K562 (cell line): Measurements from ENCODE around the gene PRKD1. TPM values are rescaled to one million over a fixed set of nuclear protein-coding genes. Genes with fewer than 3 reads are reported as not detected.

Source experiments
- ATAC-seq: fragments of 200-7000 bp; cut with Tn5 transposase; 3 replicates; pipeline ENCODE4 v1.9.1; 2020; ENCODE audit warnings: moderate library complexity
- BruUV-seq: library from RNA; stranded (reverse); fragments of 400-500 nt; replicated peaks from 2 replicates; lab custom pipeline; 2021; lab: Mats Ljungman, UMichigan
- CTCF ChIA-PET: fragments of 300-600 bp; formaldehyde crosslinking; extraction: SDS; loops from one replicate; lab custom pipeline; 2021; ENCODE audit warnings: low intra/inter-chr PET ratio; lab: Yijun Ruan, JAX
- POLR2A ChIA-PET: fragments of 300-600, 350-650 bp; sonication (Branson Sonifier 250); formaldehyde crosslinking; extraction: SDS; loops from one replicate; lab custom pipeline; 2021; ENCODE audit warnings: antibody characterized with exemption, inconsistent platforms; lab: Yijun Ruan, JAX
- DNase-seq, 4 experiments: peaks; one replicate each; pipeline versions ENCODE4 v3.0.0 to v3.0.0-alpha.2; 2011 to 2018; ENCODE audit warnings: low spot score in 3 of 4, mixed read lengths in 3 of 4; ENCODE audit errors: extremely low read depth in 1 of 4
- FAIRE-seq: peaks from 2 replicates; lab custom pipeline; 2011; peaks lifted over from hg19 to GRCh38; lab: Jason Lieb, UNC
- H2AFZ ChIP-seq: 2 replicates; pipeline ENCODE4 v1.6.0; 2011; ENCODE audit warnings: low read depth, low read length, control low read depth, inconsistent platforms
- H3K27ac ChIP-seq: fragments of 200-600 bp; 3 replicates; pipeline ENCODE4 v1.8.0; 2011; ENCODE audit warnings: low read depth, mild to moderate bottlenecking, control low read depth, inconsistent platforms, low read length, moderate library complexity, mixed read lengths; ENCODE audit errors: extremely low read depth
- H3K27me3 ChIP-seq, 2 experiments: fragments of 300-600 bp in 1 of 2; 2 replicates in 1 of 2; 3 replicates in 1 of 2; pipeline versions ENCODE4 v1.6.0 to v1.8.0; 2011; ENCODE audit warnings: inconsistent platforms in 2 of 2, low read length in 2 of 2, mild to moderate bottlenecking in 1 of 2, mixed read lengths in 1 of 2, moderate library complexity in 1 of 2; ENCODE audit not compliant: control insufficient read depth in 2 of 2, insufficient read depth in 2 of 2
- H3K36me3 ChIP-seq: fragments of 300-600 bp; 3 replicates; pipeline ENCODE4 v1.8.0; 2011; ENCODE audit warnings: mild to moderate bottlenecking, low read length, inconsistent platforms; ENCODE audit not compliant: control insufficient read depth, insufficient read depth
- H3K4me1 ChIP-seq, 2 experiments: fragments of 200-600 bp in 1 of 2; replicated peaks in 1 of 2; 2 replicates in 1 of 2; 3 replicates in 1 of 2; pipeline versions ENCODE4 v1.5.1 to v1.8.0; 2011; ENCODE audit warnings: inconsistent platforms in 2 of 2, low read length in 2 of 2, mild to moderate bottlenecking in 1 of 2, mixed read lengths in 1 of 2, moderate library complexity in 1 of 2; ENCODE audit not compliant: control insufficient read depth in 2 of 2, insufficient read depth in 2 of 2
- H3K4me2 ChIP-seq: 2 replicates; pipeline ENCODE4 v1.6.1; 2011; ENCODE audit warnings: low read length, control low read depth, inconsistent platforms, mixed read lengths; ENCODE audit not compliant: insufficient read depth
- H3K4me3 ChIP-seq: fragments of 200-600 bp; sonication (generic), shearing (Covaris generic); 2 replicates; pipeline ENCODE4 v1.5.1; 2016; ENCODE audit warnings: control low read depth, inconsistent platforms
- H3K79me2 ChIP-seq: fragments of 200-600 bp; 3 replicates; pipeline ENCODE4 v1.8.0; 2011; ENCODE audit warnings: low read length, inconsistent platforms; ENCODE audit not compliant: control insufficient read depth, insufficient read depth
- H3K9ac ChIP-seq, 2 experiments: 2 replicates each; pipeline versions ENCODE4 v1.6.0 to v1.6.1; 2011; ENCODE audit warnings: low read depth in 2 of 2, low read length in 2 of 2, control low read depth in 1 of 2, inconsistent platforms in 1 of 2, mild to moderate bottlenecking in 1 of 2, mixed read lengths in 1 of 2; ENCODE audit not compliant: insufficient read depth in 1 of 2
- H3K9me1 ChIP-seq: one replicate; pipeline ENCODE4 v1.6.0; 2011; ENCODE audit warnings: inconsistent platforms, mild to moderate bottlenecking, low read length, moderate library complexity; ENCODE audit not compliant: control insufficient read depth, insufficient read depth
- H3K9me3 ChIP-seq: replicated peaks from 2 replicates; pipeline ENCODE4 v1.5.1; 2011; ENCODE audit warnings: low read depth, low read length, inconsistent platforms; ENCODE audit not compliant: control insufficient read depth, insufficient read depth
- H4K20me1 ChIP-seq: replicated peaks from 2 replicates; pipeline ENCODE4 v1.6.1; 2011; ENCODE audit warnings: low read length, inconsistent platforms, mixed read lengths; ENCODE audit not compliant: control insufficient read depth, insufficient read depth
- HNRNPH1 ChIP-seq: fragments of 200-400 bp; formaldehyde crosslinking; optimal IDR thresholded peaks from 2 replicates; pipeline ENCODE3; 2017; ENCODE audit warnings: low read depth, mild to moderate bottlenecking, low read length, moderate library complexity
- MCM3 ChIP-seq: fragments of 450-650 bp; IDR thresholded peaks from 2 replicates; pipeline ENCODE4 v1.6.1; 2016
- SRSF9 ChIP-seq: fragments of 200-400 bp; formaldehyde crosslinking; IDR thresholded peaks from 2 replicates; pipeline ENCODE4 v1.6.1; 2017; ENCODE audit warnings: low read depth, low read length, borderline replicate concordance
- WGBS: fragments of 100-300 bp; shearing (Covaris generic); methylation state at CpG from one replicate; pipeline ENCODE4 v1.1.6; 2016; ENCODE audit warnings: low coverage, mixed read lengths; ENCODE audit not compliant: insufficient coverage; ENCODE audit errors: missing lambda C conversion rate; 5-methylcytosine and 5-hydroxymethylcytosine counted together
- in situ Hi-C: fragments of 300-500 bp; cut with MboI; formaldehyde crosslinking; loops from 4 replicates; pipeline ENCODE4 v1.15.0; 2018; ENCODE audit warnings: inconsistent platforms, mixed read lengths
- intact Hi-C: fragments of 100-400 bp; cut with micrococcal nuclease; formaldehyde crosslinking; loops from 2 replicates; pipeline ENCODE4 v1.14.2; 2022
- polyA plus RNA-seq, 8 experiments: library from polyadenylated mRNA; depleted of rRNA in 4 of 8; stranded (reverse) in 5 of 8; unstranded in 3 of 8; fragments of >200 nt; fragmentation: Nextera tagmentation in 2 of 8; fragmentation: Illumina TruSeq in 1 of 8; extraction: Ambion mirVana in 2 of 8; extraction: Trizol in 1 of 8; gene quantifications; 2 replicates each; pipeline versions ENCODE4 v1.2.1 to v1.2.3, GENCODE V29; 2011 to 2014; ENCODE audit warnings: inconsistent platforms in 1 of 8, missing spikeins in 1 of 8
- total RNA-seq, 7 experiments: library from RNA; depleted of rRNA in 6 of 7; stranded (reverse); fragments of >200 nt in 6 of 7; fragmentation: Illumina TruSeq in 2 of 7; extraction: Trizol in 2 of 7; gene quantifications; 2 replicates each; pipeline versions ENCODE4 v1.2.1 to v1.2.3, GENCODE V29; 2011 to 2021; ENCODE audit warnings: low replicate concordance in 1 of 7
- TF ChIP-seq, protein P1 (sequence below): sonication (generic); formaldehyde crosslinking; IDR thresholded peaks from 2 replicates; pipeline ENCODE4 v1.8.1; 2022; ENCODE audit warnings: missing genetic modification reagents
- TF ChIP-seq, protein P2 (sequence below): fragments of 450-650 bp; IDR thresholded peaks from 2 replicates; pipeline ENCODE4 v1.7.1; 2018; ENCODE audit warnings: mild to moderate bottlenecking, low read depth; ENCODE audit not compliant: partially characterized antibody
- TF ChIP-seq, protein P3 (sequence below), 3 experiments: fragments of 200-800 bp in 1 of 3; sonication (Bioruptor generic) in 1 of 3; sonication (generic) in 1 of 3; formaldehyde crosslinking in 1 of 3; IDR thresholded peaks; 2 replicates each; pipeline versions ENCODE4 v1.6.1 to v1.8.0; 2016 to 2022; ENCODE audit warnings: mild to moderate bottlenecking in 2 of 3, missing compliant biosample characterization in 2 of 3, missing genetic modification characterization in 2 of 3, missing genetic modification reagents in 1 of 3

PRKD1 gene
- total and polyA plus RNA-seq, 9 of the 15 experiments (the other 6 are each of a cell fraction or from before 2014, with no cell fraction given) = 0.04 to 0.25 (median 0.13) TPM; not detected in 1

DNA sequence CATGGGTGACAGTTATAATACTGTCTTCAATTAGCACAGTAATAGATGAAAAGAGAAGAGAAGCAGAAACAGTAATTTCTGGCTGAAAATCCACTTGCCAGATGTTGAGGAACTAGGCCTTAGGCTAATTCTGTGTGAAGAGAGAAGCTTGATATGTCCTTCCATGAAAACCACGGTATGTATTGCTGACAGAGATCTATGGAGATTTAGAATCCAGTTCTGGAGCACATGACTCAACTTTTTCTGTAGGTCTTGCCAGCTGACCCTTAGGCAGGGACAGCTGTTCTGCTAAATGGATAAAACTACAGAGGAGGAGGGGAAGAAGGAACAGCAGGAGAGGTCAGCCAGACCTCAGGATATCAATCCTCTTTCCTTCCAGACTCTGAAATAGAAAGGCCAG is 211.5 kb downstream of the PRKD1 start:
- Histone ChIP-seq H3K9me1 (no peaks in the 10 kb centered on the region), H3K4me1 (no peaks in the 10 kb centered on the region), H3K4me3 (no peak overlapping the region), H3K9me3 (no peaks in the 10 kb centered on the region), H3K27me3 (no peaks in the 10 kb centered on the region), H3K79me2 (no peaks in the 10 kb centered on the region), H3K27ac (no peak overlapping the region), H4K20me1 (no peaks in the 10 kb centered on the region), H3K4me2 (no peak overlapping the region), H2AFZ (no peak overlapping the region), H3K9ac (no peak overlapping the region), H3K36me3 (no peaks in the 10 kb centered on the region)
- BruUV-seq = no TSS peak
- FAIRE-seq (no peak), DNase-seq (no peak), ATAC-seq (no peak)
- ChIA-PET CTCF (interaction anchor here (0.6 kb wide), 1 partner anchor 846 kb away, joined by 4 read pairs; no protein-coding TSS in a partner anchor), POLR2A (no interaction called here)
- 0% methylated on average over 1 of the region's 1 CpG for WGBS
- in situ Hi-C loops = no loop called here
- intact Hi-C loops = no loop called here
- TF ChIP-seq SRSF9 = no peak
- TF ChIP-seq, protein P1, sequence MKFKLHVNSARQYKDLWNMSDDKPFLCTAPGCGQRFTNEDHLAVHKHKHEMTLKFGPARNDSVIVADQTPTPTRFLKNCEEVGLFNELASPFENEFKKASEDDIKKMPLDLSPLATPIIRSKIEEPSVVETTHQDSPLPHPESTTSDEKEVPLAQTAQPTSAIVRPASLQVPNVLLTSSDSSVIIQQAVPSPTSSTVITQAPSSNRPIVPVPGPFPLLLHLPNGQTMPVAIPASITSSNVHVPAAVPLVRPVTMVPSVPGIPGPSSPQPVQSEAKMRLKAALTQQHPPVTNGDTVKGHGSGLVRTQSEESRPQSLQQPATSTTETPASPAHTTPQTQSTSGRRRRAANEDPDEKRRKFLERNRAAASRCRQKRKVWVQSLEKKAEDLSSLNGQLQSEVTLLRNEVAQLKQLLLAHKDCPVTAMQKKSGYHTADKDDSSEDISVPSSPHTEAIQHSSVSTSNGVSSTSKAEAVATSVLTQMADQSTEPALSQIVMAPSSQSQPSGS = no peak
- TF ChIP-seq MCM3 = no peak
- TF ChIP-seq, protein P2, sequence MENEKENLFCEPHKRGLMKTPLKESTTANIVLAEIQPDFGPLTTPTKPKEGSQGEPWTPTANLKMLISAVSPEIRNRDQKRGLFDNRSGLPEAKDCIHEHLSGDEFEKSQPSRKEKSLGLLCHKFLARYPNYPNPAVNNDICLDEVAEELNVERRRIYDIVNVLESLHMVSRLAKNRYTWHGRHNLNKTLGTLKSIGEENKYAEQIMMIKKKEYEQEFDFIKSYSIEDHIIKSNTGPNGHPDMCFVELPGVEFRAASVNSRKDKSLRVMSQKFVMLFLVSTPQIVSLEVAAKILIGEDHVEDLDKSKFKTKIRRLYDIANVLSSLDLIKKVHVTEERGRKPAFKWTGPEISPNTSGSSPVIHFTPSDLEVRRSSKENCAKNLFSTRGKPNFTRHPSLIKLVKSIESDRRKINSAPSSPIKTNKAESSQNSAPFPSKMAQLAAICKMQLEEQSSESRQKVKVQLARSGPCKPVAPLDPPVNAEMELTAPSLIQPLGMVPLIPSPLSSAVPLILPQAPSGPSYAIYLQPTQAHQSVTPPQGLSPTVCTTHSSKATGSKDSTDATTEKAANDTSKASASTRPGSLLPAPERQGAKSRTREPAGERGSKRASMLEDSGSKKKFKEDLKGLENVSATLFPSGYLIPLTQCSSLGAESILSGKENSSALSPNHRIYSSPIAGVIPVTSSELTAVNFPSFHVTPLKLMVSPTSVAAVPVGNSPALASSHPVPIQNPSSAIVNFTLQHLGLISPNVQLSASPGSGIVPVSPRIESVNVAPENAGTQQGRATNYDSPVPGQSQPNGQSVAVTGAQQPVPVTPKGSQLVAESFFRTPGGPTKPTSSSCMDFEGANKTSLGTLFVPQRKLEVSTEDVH = no peak
- TF ChIP-seq, protein P3, sequence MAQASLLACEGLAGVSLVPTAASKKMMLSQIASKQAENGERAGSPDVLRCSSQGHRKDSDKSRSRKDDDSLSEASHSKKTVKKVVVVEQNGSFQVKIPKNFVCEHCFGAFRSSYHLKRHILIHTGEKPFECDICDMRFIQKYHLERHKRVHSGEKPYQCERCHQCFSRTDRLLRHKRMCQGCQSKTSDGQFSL (CRISPR knock-in tag; IDR thresholded peaks at IDR 0.05) = no peak
- TF ChIP-seq, protein P3 (tag; IDR thresholded peaks at IDR 0.05) = no peak
- TF ChIP-seq HNRNPH1 = no peak
